Motor neuron (in vitro differentiated cells): ENCODE data around the gene MYL12B. TPM values are rescaled to one million over a fixed set of nuclear protein-coding genes. Genes with fewer than 3 reads are reported as not detected.
"Not testable (repeated sequence)": the region's sequence is repeated elsewhere in the genome, so short reads cannot be mapped to it uniquely, and the experiment has no call there.

Source experiments
- ATAC-seq, 8 experiments: fragments of 200-7000 bp; cut with Tn5 transposase; replicated peaks in 6 of 8; 2 replicates each; pipeline ENCODE4 v1.8.0; 2021; ENCODE audit warnings: mild to moderate bottlenecking in 8 of 8, moderate library complexity in 8 of 8
- H3K27ac ChIP-seq, 2 donors: fragments of 250-450 bp; sonication (Bioruptor Pico); 2 replicates each; pipeline ENCODE4 v1.9.0; 2021; ENCODE audit warnings: antibody characterized with exemption in 2 of 2, mild to moderate bottlenecking in 2 of 2, moderate library complexity in 1 of 2
- H3K4me1 ChIP-seq, 2 donors: fragments of 250-450 bp; sonication (Bioruptor Pico); replicated peaks in 1 of 2; 2 replicates each; pipeline ENCODE4 v1.6.1; 2021; ENCODE audit warnings: antibody characterized with exemption in 2 of 2, mild to moderate bottlenecking in 2 of 2, moderate library complexity in 1 of 2
- H3K4me3 ChIP-seq, 5 donors: fragments of 250-450 bp; sonication (Bioruptor Pico); 2 replicates each; pipeline ENCODE4 v1.9.0; 2021; ENCODE audit warnings: antibody characterized with exemption in 5 of 5, mild to moderate bottlenecking in 5 of 5, moderate library complexity in 4 of 5
- WGBS, 10 experiments: fragments of 450-650 bp; shearing (Covaris generic); methylation state at CpG; one replicate each; pipeline ENCODE4 v1.0.0; 2022; 5-methylcytosine and 5-hydroxymethylcytosine counted together
- in situ Hi-C, 9 experiments: fragments of 400-800 bp; cut with MboI; loops; one replicate each; pipeline ENCODE4 v1.15.0; 2021; ENCODE audit warnings: low sequenced_read_pairs in 9 of 9, low pct_unique_long_range_greater_than_20kb in 2 of 9; ENCODE audit not compliant: unreplicated experiment in 9 of 9
- total RNA-seq, 8 experiments: library from RNA; unstranded; fragments of 300-600 nt; gene quantifications; 2 replicates each; pipeline versions ENCODE4 v1.2.3 to v1.2.4, GENCODE V29; 2022

MYL12B gene
- 100 to 1,000 TPM; 135 to 392 (median 170) TPM for total RNA-seq

DNA sequence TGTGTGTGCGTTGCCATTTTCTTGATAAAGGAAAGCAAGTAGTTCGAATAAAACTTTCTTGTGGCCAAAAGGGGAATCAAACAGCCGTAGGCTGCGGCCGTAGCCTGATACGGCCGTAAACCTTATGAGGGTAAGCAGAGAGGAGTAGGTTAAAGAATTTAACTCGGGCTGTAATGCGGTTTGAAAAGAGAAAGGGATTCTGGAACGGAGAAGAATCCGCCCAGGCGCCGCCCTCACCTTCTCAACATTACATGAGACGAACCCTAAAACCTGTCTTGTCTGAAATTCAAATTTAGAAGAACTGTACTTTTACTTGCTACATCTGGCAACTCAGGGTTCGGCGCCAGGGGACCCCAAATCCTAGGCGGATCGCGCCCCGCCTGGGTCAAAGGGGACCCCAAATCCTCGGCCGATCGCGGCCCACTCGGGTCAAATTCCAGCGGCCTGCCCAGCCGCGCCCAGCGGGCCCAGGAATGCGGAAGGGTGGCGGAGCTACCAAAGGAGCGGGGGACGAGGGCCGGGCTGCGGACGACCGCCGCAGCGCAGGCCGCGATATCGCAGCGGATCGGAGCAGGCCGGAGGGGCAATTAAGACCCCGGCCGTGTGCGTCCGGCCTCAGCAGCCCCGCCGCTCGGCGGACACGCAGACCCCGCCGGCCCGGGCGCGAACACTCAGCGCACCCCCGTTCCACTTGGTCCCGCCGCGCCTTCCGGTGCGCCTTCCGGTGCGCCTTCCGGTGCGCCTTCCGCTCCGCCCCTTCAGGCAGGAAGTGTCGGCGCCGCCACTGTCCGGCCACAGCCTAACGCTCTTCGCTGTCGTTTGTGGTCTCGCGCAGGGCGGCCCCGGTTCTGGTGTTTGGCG is at the start of gene MYL12B:
MYL12B (plus strand) TSS at position 761 of the 861 bp plus-strand sequence. CDS start 10,766 bp downstream, outside the sequence.
- Histone ChIP-seq H3K4me1 (peaks cover 14 to 21% of the 10 kb centered on the region in 2 donors), H3K4me3 (peak within 1 kb of the TSS; percentile 85 to 100 (median 97)), H3K27ac (peak within 1 kb of the TSS; percentile 99 to 100)
- 0 to 3% (median 0%) methylated on average over 1 to 28 of the region's 84 CpGs; no CpG with 5 or more reads in 1 of the 10 experiments for WGBS, 10 experiments
- peak; percentile 79 to 95 (median 93) for ATAC-seq
- in situ Hi-C loops: no loop called here

DNA sequence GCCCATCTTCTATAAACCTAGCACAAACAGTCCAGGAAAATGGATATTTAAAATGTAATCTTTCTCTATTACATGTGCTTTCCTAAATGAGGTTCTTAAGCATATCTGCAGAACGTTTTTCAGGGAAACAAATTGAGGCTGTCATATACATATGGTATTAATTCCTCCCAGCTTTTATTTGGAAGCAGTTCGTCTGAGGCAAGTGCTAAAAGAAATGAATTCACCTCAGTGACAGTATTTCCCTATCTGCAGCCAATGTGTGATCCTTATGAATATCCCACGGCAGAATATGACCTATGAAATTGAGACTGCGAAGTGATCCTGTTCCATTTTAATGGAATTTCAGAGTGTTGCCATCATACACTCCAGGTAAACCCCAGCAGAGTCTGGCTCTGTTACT is 49.3 kb upstream of the MYL12B start:
- Histone ChIP-seq H3K27ac (no peak overlapping the region), H3K4me3 (no peak overlapping the region), H3K4me1 (peaks cover 9 to 10% of the 10 kb centered on the region in 2 donors)
- WGBS, 10 experiments: 0 to 100% (median 43%) methylated on average over 1 to 4 of the region's 4 CpGs
- in situ Hi-C loops: no loop called here
- no peak for ATAC-seq

DNA sequence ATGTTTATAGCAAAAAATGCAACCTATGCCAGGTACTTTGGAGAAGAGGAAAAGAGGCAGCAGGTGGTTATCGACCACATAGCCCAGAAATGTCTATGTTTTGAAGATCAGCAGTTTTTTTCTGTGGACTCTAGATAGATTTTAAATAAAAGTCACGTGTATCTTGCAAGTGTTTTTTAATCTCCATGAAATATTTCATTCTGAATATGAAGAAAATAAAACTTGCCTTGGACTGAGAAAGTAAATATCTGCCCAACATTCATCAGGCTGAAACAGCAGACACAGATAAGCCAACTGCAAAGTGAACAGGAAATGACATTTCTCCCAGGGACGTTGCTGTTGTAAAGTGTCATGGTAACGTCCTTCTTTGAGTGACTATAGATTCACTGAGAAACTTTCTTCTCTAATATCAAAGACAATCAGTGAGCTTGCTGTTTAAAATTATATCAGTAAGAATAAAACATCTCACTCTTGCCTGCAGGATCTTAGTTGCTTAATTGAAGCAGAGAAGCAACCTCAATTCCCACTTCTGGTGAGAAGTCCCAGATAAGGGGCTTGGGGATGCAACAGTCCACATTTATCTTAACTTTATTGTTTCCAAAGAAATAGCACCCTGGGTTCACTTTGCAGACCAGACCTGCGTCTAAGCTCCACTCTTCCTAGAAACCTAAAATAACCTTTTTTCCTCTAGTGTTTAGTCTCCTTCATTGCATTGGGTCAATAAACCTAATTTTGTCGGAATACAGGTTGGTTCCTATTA is 48.5 kb upstream of the MYL12B start:
- peaks cover 9 to 10% of the 10 kb centered on the region in 2 donors for H3K4me1 ChIP-seq
- no peak overlapping the region for H3K27ac ChIP-seq
- in situ Hi-C loops: no loop called here
- no peak overlapping the region for H3K4me3 ChIP-seq
- ATAC-seq: peak in 1 of 8 experiments; percentile 48
- WGBS, 10 experiments: 37 to 85% (median 56%) methylated on average over 3 to 6 of the region's 6 CpGs

DNA sequence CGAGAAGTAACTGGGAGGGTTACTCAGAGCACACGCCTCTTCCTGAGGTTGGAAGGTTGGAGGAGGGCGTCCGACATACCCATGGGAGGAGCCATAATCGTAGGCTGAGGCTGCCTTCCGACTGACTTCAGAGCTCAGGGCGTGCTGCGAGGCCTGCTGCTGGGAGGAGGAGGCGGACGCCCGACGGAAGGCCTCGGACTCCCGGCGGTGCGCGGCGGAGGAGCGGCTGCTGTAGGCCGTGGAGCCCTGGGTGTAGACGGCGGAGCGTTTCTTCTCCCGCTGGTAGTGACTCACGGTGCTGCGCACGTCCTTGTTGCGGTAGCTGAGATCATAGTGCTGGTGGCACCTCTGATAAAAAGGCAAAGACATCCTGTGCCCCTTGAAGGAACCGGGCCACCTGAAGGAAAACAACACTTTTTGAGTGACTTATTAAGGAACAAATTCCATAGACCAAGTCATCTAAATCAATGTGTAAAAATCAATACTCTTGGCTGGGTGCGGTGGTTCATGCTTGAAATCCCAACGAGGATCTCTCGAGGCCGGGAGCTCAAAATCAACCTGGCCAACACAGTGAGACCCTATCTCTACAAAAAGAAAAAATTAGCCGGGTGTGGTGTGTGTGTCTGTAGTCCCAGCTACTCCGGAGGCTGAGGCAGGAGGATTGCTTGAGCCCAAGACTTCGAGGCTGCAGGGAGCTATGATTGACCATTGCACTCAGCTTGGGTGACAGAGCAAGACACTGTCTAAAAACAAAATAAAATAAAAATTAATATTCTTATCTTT is 46.9 kb upstream of the MYL12B start:
- Histone ChIP-seq H3K27ac (no peak overlapping the region), H3K4me3 (no peak overlapping the region), H3K4me1 (peaks cover 10 to 15% of the 10 kb centered on the region in 2 donors)
- in situ Hi-C loops: no loop called here
- 20 to 100% (median 89%) methylated on average over 1 to 15 of the region's 36 CpGs; no CpG with 5 or more reads in 2 of the 10 experiments for WGBS, 10 experiments
- no peak for ATAC-seq

DNA sequence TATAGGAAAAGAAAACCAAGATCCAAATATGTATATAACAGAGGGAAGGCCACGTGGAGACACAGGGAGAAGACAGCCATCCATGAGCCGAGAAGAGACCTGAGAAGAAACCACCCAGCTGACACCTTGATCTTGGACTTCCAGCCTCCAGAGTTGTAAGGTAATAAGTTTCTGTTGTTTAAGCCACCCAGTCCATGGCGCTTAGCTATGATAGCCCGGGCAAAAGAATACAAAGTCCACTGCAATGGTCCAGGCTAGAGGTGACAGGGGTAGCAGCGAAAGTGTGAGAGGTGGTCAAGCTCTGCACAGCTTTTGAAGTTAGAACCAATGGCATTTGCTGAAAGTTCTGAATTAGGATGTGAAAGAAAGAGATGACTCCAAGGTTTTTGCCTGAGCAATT is 44.9 kb upstream of the MYL12B start:
- no peak for ATAC-seq
- Histone ChIP-seq H3K27ac (no peak overlapping the region), H3K4me1 (peaks cover 0 to 7% of the 10 kb centered on the region in 2 donors), H3K4me3 (no peak overlapping the region)
- in situ Hi-C loops: no loop called here
- WGBS, 10 experiments: 50 to 90% (median 80%) methylated on average over 1 to 4 of the region's 5 CpGs; no CpG with 5 or more reads in 3 of the 10 experiments

DNA sequence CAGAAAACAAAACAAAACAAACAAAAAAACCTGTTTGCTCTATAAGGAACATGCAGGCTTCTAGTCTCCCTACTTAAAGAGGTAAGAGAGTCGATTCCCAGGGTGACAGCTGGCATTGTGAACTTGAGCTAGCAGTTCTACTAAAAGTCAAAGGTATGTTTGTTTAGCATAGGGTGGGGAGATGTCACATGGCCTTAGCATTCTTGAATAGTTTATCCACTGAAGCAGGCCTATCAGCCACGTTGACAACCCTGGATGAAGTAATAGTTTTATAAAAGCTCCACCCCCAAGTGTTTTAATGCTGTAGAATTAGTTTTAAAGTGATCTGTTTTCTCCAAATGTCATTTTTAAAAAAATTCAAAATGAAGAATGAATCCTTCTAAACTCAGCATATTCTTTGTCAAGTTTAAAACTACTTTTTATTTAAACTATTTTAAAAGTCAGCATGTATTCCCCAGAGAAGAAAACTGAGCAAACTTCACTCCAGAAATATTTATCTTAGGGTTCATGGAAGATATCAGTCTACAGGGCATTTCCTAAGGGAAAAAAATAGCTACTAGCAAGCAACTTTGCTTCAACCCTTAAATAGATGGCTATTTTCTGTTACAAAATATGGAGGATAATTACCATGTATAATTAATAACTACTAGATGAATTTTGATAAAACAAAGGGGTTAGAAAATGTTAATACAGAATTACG is 43.8 kb upstream of the MYL12B start:
- in situ Hi-C loops: no loop called here
- no peak overlapping the region for H3K4me3 ChIP-seq
- ATAC-seq: peak in 4 of 8 experiments; percentile 32 to 98 (median 87)
- H3K4me1 ChIP-seq: peaks cover 0 to 6% of the 10 kb centered on the region in 2 donors
- H3K27ac ChIP-seq: no peak overlapping the region
- WGBS, 10 experiments: 14 to 80% (median 57%) methylated on average over 2 to 3 of the region's 3 CpGs

DNA sequence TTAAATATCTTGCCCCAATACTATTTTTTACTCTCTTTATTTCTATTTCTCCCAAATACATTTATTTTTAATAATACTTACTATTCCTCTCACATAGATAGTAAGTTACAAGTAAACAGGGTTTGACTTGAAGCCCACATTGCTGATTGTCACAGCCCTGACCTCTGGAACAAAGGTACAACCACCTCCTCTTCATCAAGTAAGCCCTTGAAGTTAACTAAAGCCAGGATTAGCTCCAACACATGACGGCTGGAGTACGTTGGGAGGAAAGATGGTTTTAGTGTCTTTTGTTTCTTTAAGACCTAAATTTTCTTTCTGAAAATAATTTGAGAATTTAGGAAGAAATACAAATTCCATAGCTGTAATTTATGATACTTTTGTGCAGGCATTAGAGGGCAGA is 43.1 kb upstream of the MYL12B start:
- in situ Hi-C loops: no loop called here
- peaks cover 0 to 6% of the 10 kb centered on the region in 2 donors for H3K4me1 ChIP-seq
- no peak overlapping the region for H3K27ac ChIP-seq
- no peak overlapping the region for H3K4me3 ChIP-seq
- ATAC-seq: no peak
- WGBS, 10 experiments: 65 to 100% (median 90%) methylated on average over 2 of the region's 2 CpGs; no CpG with 5 or more reads in 2 of the 10 experiments

DNA sequence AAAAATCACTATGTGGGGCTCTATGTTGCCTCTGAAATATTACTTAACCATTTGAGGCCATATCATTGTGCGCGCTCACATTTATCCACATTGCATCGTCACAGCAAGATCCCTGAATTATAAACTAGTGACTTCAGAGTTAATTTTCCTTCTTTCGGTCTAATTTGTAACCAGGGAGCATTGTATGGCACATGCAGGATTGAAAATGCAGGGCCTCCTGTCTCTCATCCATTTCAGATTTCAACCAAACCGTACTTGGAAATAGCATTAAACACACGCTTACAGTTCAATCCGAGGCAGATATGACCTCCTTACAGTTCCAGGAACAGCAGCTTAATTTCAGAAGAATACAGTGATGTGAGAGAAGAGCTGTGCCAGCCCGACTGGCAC is 42.7 kb upstream of the MYL12B start:
- H3K4me3 ChIP-seq: no peak overlapping the region
- no peak overlapping the region for H3K27ac ChIP-seq
- ATAC-seq: no peak
- in situ Hi-C loops: no loop called here
- H3K4me1 ChIP-seq: peaks cover 0 to 6% of the 10 kb centered on the region in 2 donors
- 66 to 94% (median 88%) methylated on average over 3 to 8 of the region's 8 CpGs; no CpG with 5 or more reads in 2 of the 10 experiments for WGBS, 10 experiments

DNA sequence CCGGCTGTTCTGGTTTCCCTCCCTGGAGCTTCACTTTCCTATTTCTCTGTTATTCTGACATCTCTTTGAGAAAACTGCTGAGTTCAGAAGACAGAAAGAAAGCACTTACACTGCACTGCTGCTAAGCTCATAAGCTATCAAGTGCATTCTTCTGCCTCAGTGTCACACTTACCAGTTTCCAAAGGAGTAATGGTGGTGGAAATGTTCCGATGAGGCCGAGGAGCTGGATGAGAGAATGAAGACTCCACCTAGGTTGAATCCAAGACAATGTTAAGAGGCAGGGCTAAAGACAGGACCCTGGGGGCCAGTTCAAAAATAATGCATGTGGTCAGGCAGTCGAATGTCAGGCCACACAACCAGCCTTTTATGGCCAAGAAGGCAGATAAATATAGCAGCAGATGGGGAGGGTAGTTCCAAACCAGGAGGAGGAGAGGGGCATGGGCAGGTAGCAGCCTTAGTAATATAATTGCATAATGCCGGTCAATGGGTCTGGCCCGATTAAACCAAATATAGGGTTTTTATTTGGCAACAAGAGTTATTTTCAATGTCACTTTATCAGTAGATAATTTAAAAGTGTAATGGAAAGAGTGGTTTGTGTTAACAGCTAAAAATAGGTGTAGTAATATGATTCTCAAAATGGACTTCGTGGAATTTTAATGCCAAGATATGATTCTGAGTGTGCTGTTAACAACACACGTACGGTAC is 42.1 kb upstream of the MYL12B start, which contains the start of gene MYOM1:
MYOM1 (minus strand) TSS at position 338 of the 705 bp plus-strand sequence. CDS start 4,745 bp downstream, outside the sequence.
- H3K27ac ChIP-seq: no peak within 1 kb of the TSS
- WGBS, 10 experiments: 65 to 100% (median 86%) methylated on average over 2 to 9 of the region's 9 CpGs
- no peak within 1 kb of the TSS for H3K4me3 ChIP-seq
- in situ Hi-C loops: no loop called here
- ATAC-seq: no peak
- peaks cover 0 to 6% of the 10 kb centered on the region in 2 donors for H3K4me1 ChIP-seq

DNA sequence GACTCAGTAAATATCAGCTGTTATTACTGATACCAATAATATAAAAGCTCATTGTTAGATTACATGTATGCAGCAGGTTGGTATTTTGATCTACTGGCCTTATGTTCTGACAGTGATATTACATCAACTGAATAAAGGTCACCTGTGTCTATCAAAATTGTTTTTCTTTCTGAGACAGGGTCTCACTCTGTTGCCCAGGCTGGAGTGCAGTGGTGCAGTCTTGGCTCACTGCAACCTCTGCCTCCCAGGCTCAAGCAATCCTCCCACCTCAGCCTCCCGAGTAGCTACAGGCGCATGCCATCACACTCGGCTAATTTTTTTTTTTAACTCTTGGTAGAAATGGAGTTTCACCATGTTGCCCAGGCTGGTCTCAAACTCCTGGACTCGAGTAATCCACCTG is 41.1 kb upstream of the MYL12B start:
- in situ Hi-C loops, H3K4me3 ChIP-seq, H3K27ac ChIP-seq, H3K4me1 ChIP-seq, ATAC-seq: not testable (repeated sequence)
- WGBS, 10 experiments: 0 to 100% (median 93%) methylated on average over 1 to 3 of the region's 4 CpGs; no CpG with 5 or more reads in 1 of the 10 experiments

DNA sequence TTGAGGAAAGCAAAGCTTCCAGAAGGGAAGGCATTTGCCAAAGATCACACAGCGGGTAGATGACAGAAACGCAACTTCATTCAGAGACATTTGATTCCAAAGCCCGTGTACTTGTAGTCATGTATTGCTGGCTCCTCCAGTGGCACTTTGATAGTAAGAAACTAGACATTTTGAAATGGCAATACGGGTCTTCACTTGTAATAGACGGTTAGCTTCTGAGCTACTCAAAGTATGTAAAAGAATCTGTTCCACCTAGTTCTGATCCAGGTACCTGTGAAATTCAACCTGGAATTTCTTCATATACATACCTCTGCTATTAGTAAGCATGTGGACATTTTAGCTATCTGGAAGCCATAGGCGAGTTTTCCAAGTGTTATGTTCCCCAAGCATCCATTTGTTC is 40.4 kb upstream of the MYL12B start:
- Histone ChIP-seq H3K27ac (no peak overlapping the region), H3K4me1 (peaks cover 0 to 6% of the 10 kb centered on the region in 2 donors), H3K4me3 (no peak overlapping the region)
- ATAC-seq: no peak
- in situ Hi-C loops: no loop called here
- WGBS, 10 experiments: 0 to 100% (median 79%) methylated on average over 1 to 6 of the region's 6 CpGs; no CpG with 5 or more reads in 1 of the 10 experiments
